Stimulated activated CD4-positive, alpha-beta T cell treated with anti-CD3 and anti-CD28 coated beads, Interleukin-4, amount 100 ng/mL, for 24 hours (primary cell): ENCODE results near the gene ECHS1.
A peak's percentile ranks its signal among the peaks of the same experiment; 100 is the strongest.
"Not testable (repeated sequence)": the region's sequence is repeated elsewhere in the genome, so short reads cannot be mapped to it uniquely, and the experiment has no call there.

Experiments used
- DNase-seq: peaks from one replicate; pipeline ENCODE4 v3.0.0-alpha.2; 2020

ECHS1 gene

GRCh38 chr10:133373174-133374090 lies at the start of gene ECHS1:
Gene ECHS1, minus strand, starts transcription at chr10:133373354. Its CDS starts 21 bp downstream, at chr10:133373333.
- DNase-seq, result peak; percentile 93

DNA sequence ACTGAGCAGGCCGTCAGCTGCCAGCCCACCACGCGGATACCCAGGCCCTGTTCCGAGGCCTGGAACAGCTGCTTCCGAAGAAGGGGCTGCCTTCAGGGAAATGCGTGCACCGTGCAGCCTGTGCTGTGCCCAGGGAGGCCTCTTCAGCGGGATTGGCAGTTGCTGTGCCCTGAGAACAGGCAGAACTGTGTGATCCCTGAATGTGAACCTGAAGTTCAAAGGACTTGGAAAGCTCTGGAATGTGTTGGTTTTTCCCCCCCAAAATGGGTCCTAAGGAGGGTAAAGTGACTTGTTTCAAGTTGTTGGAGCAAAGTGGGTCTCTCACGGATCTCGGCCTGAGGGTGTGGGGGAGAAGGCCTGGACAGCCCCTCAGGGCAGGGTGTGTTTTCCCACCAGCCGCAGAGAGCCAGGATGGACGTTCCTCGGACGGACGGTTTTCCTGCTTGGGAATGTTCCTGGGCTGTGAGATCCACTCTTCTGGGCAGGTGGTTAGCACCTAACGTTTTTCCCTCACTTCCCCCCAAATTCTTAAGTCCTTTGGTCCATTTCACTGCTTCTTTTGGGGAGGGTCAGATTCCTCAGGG lies 49.2 kb upstream of the ECHS1 start:
- no peak for DNase-seq

DNA sequence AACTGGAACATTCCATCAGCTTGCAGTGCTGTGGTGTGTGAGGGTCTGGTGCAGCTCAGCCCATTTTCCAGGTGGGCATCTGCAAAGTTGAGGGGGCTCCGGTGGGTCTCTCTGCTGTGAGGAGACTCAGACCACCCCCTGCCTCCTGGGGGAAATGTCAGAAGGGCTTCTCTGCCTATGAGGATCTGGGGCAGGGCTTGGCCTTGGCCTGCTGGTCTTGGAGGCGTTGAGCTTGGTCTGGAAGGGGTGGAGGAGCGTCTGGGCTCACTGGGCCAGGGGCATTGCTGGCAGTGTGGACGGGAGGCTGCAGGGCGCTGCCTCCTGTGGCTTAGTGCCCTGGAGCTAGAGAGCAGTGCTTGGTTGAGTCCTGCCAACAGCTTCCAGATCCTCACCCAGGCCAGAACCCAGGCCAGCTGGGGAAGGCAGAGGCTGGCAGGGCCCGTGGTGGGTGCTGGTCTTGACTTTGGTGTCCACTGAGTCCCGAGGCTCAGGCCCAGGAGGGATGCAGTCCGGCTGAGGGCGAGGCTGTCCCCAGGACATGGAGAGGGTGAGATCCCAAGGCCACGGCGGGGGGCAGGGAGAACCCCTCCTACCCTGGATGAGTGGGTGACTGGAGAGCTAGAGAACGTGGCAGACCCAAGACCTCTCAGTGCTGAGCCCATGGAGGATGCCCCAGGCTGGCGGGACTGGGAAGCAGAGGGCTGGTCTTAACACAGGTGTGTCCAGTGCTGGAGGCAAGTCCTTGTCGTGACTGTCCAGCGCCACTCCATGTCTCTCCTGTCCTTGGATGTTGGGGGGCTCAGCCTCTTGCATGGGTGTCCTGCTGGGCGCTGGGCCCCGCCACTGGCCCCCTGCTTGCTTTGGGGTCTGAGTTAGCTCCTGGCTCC lies 48.4 kb upstream of the ECHS1 start:
- no peak for DNase-seq

DNA sequence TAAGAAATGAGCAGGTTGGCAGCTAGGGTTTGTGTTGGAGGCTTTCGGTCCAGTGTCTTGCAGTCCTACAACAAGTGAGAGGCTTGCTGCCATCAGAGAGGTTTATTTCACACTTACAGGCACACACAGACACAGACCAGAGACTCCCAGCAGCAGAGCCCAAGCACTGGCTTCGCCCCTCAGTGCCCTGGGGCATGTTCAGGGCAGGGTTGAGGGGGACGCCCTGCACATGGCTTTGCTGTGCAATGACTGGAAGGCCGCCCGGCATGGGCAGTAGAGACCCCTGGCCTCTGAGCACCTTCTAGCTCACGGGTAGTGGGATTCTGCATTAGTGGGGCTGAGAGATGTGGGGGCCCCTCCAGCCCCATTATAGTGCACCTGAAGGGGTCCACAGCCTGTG lies 47.4 kb upstream of the ECHS1 start:
- DNase-seq, result no peak

GRCh38 chr10:133420028-133420427 lies 46.9 kb upstream of the ECHS1 start:
- no peak for DNase-seq

DNA sequence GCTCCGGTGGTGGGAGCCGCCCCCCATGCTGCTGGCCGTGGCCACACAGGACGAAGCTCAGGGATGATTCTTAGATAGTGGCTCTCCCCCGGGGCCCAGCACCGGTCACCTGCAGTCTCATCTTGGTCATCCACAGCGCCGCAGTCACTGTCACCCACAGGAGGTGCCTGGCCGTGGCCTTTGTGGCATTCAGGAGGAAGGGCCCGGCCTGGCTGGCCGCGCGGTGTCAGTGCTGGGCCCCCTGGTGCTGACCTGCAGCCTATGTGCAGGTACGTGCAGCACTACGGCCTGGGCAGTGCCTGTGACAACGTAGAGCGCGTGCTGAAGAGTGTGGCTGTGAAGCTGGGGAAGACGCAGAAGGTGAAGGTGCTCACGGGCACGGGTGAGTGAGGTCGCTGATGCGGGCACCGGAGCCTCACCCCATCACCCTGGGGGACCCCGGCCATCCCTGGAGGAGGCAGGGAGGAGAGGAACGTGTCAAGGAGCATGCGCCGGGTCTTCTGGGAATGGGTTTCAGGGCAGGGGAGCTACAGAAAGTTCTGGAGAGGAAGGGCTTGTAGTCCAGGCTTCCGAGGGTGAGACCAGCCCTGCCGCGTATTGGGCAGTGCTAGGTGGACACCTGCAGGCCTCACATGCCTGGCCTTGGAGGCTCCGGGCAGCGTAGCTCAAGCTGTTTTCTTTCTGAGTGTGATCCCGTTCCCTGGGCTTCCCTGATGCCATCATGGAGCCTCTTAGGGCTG lies 46.2 kb upstream of the ECHS1 start:
- no peak for DNase-seq

DNA sequence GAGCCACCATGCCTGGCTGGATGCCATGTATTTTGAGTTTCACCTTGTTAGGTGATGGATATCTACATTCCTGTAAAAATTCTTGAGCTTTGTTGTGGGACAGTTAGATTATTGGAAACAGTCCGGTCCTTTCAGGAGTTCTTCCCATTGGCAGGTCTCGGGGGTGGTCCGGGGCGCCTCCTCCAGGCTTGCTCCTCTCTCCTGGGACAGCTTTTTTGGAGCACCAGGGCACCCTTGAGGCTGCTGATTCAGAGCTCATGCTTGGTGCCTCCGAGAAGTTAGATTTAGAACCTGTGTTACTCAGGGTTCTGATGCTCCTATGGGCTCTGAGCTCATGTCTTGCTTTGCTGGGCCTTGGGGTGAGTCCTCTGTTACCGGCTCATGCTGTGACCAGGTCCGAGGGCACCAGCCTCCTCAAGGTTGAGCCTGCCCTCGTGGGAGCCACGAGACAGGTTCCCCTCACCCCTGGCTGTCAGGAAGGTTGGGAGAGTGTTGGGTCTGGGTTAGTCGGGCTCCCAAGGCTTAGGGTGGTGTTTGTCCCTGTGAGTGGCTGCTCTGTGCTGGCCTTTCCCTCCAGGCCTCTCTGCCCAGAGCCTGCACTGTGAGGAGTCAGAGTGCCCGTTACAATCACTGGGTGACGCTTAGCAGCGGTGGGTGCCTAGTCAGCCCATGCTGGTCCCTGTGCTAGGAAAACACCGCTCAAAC lies 45.3 kb upstream of the ECHS1 start:
- DNase-seq, result no peak

DNA sequence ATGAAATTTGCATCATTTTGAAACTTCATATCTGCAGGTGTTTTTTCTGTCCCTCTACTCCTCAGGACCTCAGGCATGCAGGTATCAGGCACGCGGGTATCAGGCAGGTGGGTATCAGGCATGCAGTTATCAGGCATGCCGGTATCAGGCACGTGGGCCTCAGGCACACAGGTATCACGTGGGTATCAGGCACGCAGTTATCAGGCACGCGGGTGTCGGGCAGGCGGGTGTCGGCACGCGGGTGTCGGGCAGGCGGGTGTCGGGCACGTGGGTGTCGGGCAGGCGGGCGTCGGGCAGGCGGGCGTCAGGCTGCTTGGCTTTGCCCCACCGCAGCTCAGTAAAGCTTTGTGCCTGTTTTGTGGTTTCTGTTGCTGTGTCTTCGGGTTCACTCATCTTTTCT lies 42.6 kb upstream of the ECHS1 start:
- no peak for DNase-seq

DNA sequence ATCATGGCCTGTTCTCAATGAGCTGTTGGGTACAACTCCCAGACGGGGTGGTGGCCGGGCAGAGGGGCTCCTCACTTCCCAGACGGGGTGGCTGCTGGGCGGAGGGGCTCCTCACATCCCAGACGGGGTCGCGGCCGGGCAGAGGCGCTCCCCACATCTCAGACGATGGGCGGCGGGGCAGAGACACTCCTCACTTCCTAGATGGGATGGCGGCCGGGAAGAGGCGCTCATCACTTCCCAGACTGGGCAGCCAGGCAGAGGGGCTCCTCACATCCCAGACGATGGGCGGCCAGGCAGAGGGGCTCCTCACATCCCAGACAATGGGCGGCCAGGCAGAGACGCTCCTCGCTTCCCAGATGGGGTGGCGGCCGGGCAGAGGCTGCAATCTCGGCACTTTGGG lies 41.2 kb upstream of the ECHS1 start:
- DNase-seq, result not testable (repeated sequence)

DNA sequence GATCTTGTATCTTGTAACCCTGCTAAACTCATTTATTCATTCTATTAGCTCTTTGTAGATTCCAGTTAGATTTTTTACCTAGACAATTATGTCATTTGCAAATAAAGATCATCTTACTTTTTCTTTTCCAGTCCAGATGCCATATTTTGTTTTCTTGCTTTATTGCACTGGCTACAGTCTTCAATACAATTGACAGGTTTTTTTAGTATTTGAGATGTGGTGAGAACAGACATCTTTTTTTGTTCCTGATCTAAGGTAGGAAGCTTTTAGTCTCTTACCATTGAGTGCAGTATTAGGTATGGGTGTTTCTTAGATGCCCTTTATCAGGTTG lies 39.2 kb upstream of the ECHS1 start:
- no peak for DNase-seq

DNA sequence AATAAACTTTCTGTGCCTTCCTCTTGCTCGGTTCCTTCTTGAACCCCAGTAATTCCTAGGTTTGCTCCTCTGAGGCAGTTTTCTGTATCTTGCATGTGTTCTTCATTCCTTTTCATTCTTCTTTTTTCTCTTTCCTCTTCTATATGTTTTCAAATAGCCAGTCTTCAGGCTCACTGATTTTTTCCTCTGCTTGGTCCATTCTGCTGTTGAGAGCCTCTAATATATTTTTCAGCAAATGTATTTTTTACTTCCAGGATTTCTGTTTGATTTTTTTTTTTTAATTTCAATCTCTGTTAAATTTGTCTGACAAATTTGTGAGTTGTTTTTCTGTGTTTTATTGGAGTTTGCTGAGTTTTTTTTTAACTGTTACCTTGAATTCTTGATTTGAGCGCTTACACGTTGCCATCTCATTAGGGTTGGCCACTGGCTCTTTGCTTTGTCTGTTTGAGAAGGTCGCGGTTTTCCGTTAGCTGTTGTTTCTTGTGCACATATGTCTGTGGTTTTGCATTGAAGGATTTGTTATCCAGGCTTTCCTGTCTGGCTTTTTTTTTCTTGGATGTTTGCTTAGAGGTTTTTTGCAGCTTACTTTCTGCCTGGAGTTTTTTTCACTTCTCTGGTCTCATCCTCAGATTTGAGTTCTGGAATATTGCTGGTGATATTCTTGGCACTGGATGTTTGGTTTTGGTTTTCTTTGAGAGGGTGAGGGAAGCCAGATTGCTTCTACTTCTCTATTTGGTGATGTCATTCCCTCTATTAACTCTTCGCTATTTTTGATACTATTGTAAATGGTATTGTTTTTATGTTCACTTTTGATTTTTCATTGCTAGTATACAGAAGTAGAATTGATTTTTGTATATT lies 38.6 kb upstream of the ECHS1 start:
- DNase-seq, result no peak

DNA sequence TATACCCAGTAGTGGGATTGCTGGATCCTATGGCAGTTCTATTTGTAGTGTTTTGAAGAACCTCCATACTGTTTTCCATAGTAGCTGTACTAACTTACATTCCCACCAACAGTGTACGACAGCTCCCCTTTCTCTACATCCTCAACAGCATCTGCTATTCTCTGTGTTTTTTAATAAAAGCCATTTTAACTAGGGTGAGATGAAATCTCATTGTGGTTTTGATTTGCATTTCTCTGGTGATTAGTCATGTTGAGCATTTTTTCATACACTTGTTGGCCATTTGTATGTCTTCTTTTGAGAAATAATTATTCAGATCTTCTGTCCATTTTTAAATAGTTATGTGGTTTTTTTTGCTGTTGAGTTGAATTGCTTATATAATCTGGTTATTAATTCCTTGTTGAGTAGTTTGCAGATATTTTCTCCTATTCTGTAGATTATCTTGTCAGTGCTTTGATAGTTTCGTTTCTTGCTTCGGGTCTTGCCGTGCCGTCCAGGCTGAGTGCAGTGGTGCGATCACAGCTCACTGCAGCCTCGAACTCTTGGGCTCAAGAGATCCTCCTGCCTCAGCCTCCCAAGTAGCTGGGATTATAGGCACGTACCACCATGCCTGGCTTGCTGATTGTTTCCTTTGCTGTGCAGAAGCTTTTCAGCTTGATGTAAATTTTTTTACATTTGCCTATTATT lies 32.8 kb upstream of the ECHS1 start:
- no peak for DNase-seq

GRCh38 chr10:133405272-133405671 lies 32.1 kb upstream of the ECHS1 start:
- DNase-seq, result no peak

DNA sequence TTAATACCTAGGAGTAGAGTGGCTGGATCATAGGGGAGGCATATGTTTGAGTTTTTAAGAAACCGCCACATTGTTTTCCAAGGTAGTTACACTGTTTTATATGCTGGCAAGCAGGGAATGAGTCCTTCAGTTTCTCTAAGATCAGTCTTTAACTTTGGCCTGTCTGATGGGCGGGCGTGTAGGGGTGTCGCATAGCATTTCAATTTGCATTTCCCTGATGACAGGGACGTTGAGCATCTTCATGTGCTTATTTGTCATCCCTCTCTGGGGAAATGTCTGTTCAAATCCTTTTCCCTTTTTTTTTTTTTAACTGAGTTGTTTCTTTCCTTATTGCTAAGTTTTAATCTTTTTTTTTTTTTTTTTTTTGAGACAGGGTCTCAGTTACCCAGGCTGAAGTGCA lies 30.6 kb upstream of the ECHS1 start:
- DNase-seq, result no peak

DNA sequence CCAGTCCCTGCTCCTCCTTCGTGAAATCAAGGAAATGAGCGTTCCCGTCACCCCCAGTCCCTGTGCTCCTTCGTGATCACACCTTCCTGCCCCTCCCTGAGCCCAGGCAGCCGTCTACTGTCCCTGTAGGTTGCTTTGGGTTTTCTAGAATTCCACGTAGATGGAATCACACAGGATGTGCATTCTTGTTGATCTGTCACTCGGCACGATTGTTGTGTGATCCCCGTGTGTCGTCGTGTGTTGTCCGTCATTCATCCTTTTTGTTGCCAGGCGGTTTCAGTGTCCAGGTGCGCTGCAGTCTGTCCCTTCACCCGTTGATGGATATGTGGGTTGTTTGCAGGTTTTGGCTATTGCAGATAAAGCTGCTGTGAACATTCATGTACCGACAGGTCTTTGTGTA lies 30.2 kb upstream of the ECHS1 start:
- DNase-seq, result no peak

DNA sequence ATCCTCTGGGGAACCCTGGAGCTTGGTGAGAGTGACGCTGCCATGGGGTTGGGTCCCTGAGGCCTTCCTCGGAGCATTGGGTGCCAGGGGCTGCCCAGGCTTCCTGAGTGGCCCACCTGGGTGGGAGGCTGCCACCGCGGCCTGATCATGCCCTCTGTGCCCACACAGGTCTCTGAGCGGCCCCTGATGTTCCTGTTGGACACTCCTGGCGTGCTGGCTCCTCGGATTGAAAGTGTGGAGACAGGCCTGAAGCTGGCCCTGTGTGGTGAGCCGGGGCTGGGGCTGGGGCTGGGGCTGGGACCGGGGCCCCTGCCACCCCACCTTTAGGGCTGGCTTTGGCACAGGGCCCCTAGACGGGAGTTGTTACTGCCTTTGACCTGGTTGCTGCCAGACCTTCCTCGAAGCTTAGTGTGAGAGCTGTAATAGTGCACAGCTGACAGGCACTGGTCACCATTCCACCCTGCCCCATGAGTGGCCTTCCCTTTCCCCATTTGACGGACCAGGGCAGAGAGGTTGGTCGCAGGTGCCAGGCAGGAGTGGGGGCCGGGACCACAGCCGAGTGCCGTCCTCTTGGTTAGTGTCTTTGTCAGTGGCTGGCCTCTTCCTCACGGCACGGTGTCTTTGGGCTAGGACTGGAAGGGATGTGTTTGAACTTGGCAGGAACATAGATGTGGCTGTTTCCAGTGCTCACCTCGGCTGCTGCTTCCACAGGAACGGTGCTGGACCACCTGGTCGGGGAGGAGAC lies 29.0 kb upstream of the ECHS1 start:
- DNase-seq, result no peak

DNA sequence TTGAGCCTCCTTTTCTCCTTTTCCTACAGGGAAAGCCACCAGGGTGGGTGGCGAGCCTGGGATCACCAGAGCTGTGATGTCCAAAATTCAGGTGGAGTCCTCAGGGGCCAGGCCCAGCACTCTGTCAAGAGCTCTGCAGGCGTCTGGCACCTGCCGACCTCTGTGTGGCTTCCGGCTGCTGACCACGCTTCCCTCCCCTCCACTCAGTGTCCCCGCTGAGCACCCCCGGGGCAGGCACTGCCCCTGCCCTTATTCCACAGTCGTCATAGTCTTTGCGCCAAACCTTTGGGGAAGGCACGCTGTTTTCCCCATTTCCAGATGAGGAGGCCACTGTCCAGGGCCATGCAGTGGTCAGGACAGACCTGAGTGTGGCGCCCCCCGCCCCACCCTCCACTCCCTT lies 28.3 kb upstream of the ECHS1 start:
- no peak for DNase-seq

DNA sequence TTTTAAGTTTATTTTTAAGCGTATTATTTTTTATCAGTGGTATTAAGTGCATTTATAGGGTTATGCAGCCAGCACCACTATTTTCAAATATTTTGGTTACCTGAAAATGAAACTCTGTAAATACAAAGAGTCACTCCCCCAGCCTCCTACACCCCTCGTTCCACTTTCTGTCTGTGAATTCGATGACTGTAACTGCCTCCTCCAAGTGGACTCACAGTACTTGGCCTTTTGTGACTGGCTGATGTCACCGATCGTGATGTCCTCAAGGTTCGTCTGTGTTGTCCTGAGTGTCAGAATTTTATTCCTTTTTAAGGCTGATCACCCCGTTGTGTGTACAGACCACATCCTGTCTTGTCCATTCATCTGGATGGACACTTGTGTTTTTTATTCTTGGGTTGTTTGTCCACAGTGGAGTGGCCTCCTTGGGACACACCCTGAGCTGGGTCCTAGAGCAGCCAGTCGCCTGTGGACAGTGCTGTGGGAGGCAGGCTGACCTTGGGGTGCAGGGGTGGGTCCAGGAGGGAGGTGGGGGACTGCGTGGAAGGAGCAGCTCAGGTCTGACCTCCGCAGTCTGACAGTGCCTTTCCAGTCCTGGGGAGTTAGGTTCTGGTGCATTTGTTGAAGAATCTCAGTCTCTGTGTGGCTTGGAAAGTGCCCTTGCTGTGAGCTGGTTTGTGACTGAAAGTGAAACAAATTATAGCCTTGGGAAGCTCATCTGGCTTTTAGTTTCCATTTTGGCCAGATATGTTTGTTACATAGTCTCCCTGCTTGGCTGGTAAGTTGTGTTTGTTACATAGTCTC lies 27.7 kb upstream of the ECHS1 start:
- DNase-seq, result no peak

- no peak for DNase-seq
Measured at GRCh38 chr10:133399123-133399601, 26.0 kb upstream of the ECHS1 start.
